ENCODE data around the gene TAF5L. TPM values are rescaled to one million over a fixed set of nuclear protein-coding genes. Genes with fewer than 3 reads are reported as not detected.

Gene TAF5L
- total and polyA plus RNA-seq, 9 donors: 7.6 to 19.8 (median 12.5) TPM

- DNase-seq: no peak
- no peaks in the 10 kb centered on the region for H3K27me3 ChIP-seq
- H3K4me1 ChIP-seq (ENCODE audit: insufficient read depth): no peaks in the 10 kb centered on the region
- H3K36me3 ChIP-seq: no peaks in the 10 kb centered on the region
- intact Hi-C loops (cut with DNase I): no loop called here
- no peak for TF ChIP-seq POLR2A (IDR thresholded peaks at IDR 0.05)
- TF ChIP-seq CTCF (IDR thresholded peaks at IDR 0.05): no peak
- TF ChIP-seq EP300 (IDR thresholded peaks at IDR 0.05): no peak
- H3K4me3 ChIP-seq: no peak overlapping the region
- no peak overlapping the region for H3K27ac ChIP-seq
- H3K9me3 ChIP-seq: no peaks in the 10 kb centered on the region
- WGBS, 3 donors: 94 to 98% (median 95%) methylated on average over 2 of the region's 2 CpGs
These were observed 11.2 kb downstream of the TAF5L start for GRCh38 chr1:229614701-229615100.

GRCh38 chr1:229613938-229614337 lies 12.0 kb downstream of the TAF5L start:
- Histone ChIP-seq H3K36me3 (no peaks in the 10 kb centered on the region), H3K27ac (no peak overlapping the region), H3K4me1 (ENCODE audit: insufficient read depth) (no peaks in the 10 kb centered on the region), H3K9me3 (no peaks in the 10 kb centered on the region), H3K4me3 (no peak overlapping the region), H3K27me3 (no peaks in the 10 kb centered on the region)
- no peak for DNase-seq
- intact Hi-C loops (cut with DNase I): no loop called here
- TF ChIP-seq POLR2A (IDR thresholded peaks at IDR 0.05): no peak
- TF ChIP-seq CTCF (IDR thresholded peaks at IDR 0.05): no peak
- TF ChIP-seq EP300 (IDR thresholded peaks at IDR 0.05): no peak
- 75 to 82% (median 76%) methylated on average over 5 of the region's 5 CpGs for WGBS, 3 donors

- Histone ChIP-seq H3K36me3 (no peaks in the 10 kb centered on the region), H3K9me3 (no peaks in the 10 kb centered on the region), H3K4me3 (no peak overlapping the region), H3K4me1 (ENCODE audit: insufficient read depth) (no peaks in the 10 kb centered on the region), H3K27ac (no peak overlapping the region), H3K27me3 (no peaks in the 10 kb centered on the region)
- TF ChIP-seq CTCF (IDR thresholded peaks at IDR 0.05) (no peak), EP300 (IDR thresholded peaks at IDR 0.05) (no peak), POLR2A (IDR thresholded peaks at IDR 0.05) (no peak)
- intact Hi-C loops (cut with DNase I): no loop called here
- no peak for DNase-seq
- WGBS, 3 donors: 74 to 82% (median 78%) methylated on average over 2 of the region's 2 CpGs
These were observed 17.3 kb downstream of the TAF5L start for GRCh38 chr1:229608590-229608989.

GRCh38 chr1:229607370-229607769 lies 18.6 kb downstream of the TAF5L start:
- TF ChIP-seq CTCF (IDR thresholded peaks at IDR 0.05) (no peak), POLR2A (IDR thresholded peaks at IDR 0.05) (no peak), EP300 (IDR thresholded peaks at IDR 0.05) (no peak)

More at GRCh38 chr1:229607370-229607769, 18.6 kb downstream of the TAF5L start:
- Histone ChIP-seq H3K27ac (no peak overlapping the region), H3K4me1 (ENCODE audit: insufficient read depth) (no peaks in the 10 kb centered on the region), H3K27me3 (no peaks in the 10 kb centered on the region), H3K4me3 (no peak overlapping the region), H3K9me3 (no peaks in the 10 kb centered on the region), H3K36me3 (no peaks in the 10 kb centered on the region)
- DNase-seq: no peak
- 91 to 99% (median 93%) methylated on average over 2 of the region's 2 CpGs for WGBS, 3 donors
- intact Hi-C loops (cut with DNase I): no loop called here
